HG03175 (cell line): ENCODE data around the gene DPH1.

ENCODE experiments used
- ATAC-seq: cut with Tn5 transposase; IDR thresholded peaks from one replicate; pipeline ENCODE4 v1.9.1; 2021; ENCODE audit warnings: mild to moderate bottlenecking, moderate library complexity; ENCODE audit not compliant: unreplicated experiment

The DPH1 gene

GRCh38 chr17:2060681-2061440 lies 30.9 kb downstream of the DPH1 start:
- ATAC-seq: no peak

- ATAC-seq: no peak
Measured at GRCh38 chr17:2061441-2061958, 31.5 kb downstream of the DPH1 start.

GRCh38 chr17:2062571-2063183 lies 32.7 kb downstream of the DPH1 start:
- no peak for ATAC-seq

- no peak for ATAC-seq
Measured at GRCh38 chr17:2063261-2064146, 33.6 kb downstream of the DPH1 start.

- no peak for ATAC-seq
Measured at GRCh38 chr17:2064147-2064489, 34.2 kb downstream of the DPH1 start.

GRCh38 chr17:2064520-2064971 lies 34.6 kb downstream of the DPH1 start:
- ATAC-seq: no peak

GRCh38 chr17:2064980-2065785 lies 35.2 kb downstream of the DPH1 start:
- ATAC-seq: no peak

GRCh38 chr17:2065949-2066400 lies 36.0 kb downstream of the DPH1 start:
- ATAC-seq: no peak

- no peak for ATAC-seq
Measured at GRCh38 chr17:2067048-2067561, 37.2 kb downstream of the DPH1 start.

GRCh38 chr17:2067608-2068024 lies 37.7 kb downstream of the DPH1 start:
- no peak for ATAC-seq

GRCh38 chr17:2068031-2068518 lies 38.1 kb downstream of the DPH1 start:
- no peak for ATAC-seq

GRCh38 chr17:2068519-2069051 lies 38.6 kb downstream of the DPH1 start:
- no peak for ATAC-seq

- peak; percentile 90 for ATAC-seq
Measured at GRCh38 chr17:2070241-2071023, 40.5 kb downstream of the DPH1 start.

GRCh38 chr17:2071024-2071385 lies 41.1 kb downstream of the DPH1 start:
- ATAC-seq: no peak

- no peak for ATAC-seq
Measured at GRCh38 chr17:2071455-2072281, 41.7 kb downstream of the DPH1 start.

- ATAC-seq: no peak
Measured at GRCh38 chr17:2074919-2075318, 45.0 kb downstream of the DPH1 start.

GRCh38 chr17:2075336-2076086 lies 45.6 kb downstream of the DPH1 start:
- ATAC-seq: no peak
